Measurements from ENCODE around the gene CENPVL1.

- TF ChIP-seq CTCF (conservative IDR thresholded peaks at IDR 0.05; ENCODE audit: low read length) (no peak), EZH2phosphoT487 (IDR thresholded peaks at IDR 0.05; ENCODE audit: borderline replicate concordance) (no peak)
Measured at GRCh38 chrX:51728202-51728601, 17.9 kb downstream of the CENPVL1 start.
